ENCODE measurements around the gene TRPV3.

The TRPV3 gene

DNA sequence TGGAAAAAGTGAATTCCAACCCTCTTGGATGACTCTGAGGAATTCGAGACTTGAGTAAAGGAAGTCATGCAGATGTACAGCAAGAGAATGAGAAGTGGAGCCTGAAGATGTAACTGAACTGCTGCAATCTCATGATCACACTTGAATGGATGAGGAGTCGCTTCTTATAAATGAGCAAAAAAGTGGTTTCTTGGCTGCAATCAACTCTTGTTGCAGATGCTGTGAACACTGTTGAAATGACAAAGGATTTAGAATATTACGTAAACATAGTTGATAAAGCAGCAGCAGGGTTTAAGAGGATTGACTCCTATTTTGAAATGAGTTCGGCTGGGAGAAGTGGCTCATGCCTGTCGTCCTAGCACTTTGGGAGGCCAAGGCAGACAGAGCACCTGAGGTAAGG, 56.3 kb downstream of the TRPV3 start:
- Histone ChIP-seq H2AFZ (ENCODE audit: low read length) (no peak overlapping the region), H3K79me2 (ENCODE audit: insufficient read depth, low read length) (no peaks in the 10 kb centered on the region), H3K9ac (ENCODE audit: low read length) (no peak overlapping the region), H4K20me1 (ENCODE audit: insufficient read depth, low read length) (no peaks in the 10 kb centered on the region), H3K4me3 (ENCODE audit: low read depth, low read length, poor library complexity, severe bottlenecking) (no peak overlapping the region), H3K9me2 (ENCODE audit: low read depth, low read length) (no peaks in the 10 kb centered on the region), H3K27me3 (ENCODE audit: insufficient read depth, low read length) (peaks cover 6% of the 10 kb centered on the region; the same call in 1 of the 2 replicates), H3K4me1 (ENCODE audit: insufficient read depth, low read length, severe bottlenecking) (no peaks in the 10 kb centered on the region), H3K9me3 (ENCODE audit: low read length) (no peaks in the 10 kb centered on the region), H3K36me3 (ENCODE audit: insufficient read depth, low read length) (no peaks in the 10 kb centered on the region), H3K27ac (ENCODE audit: low read depth, low read length, poor library complexity, severe bottlenecking) (no peak overlapping the region), H3F3A (ENCODE audit: insufficient read depth, low read length) (no peaks in the 10 kb centered on the region), H3K4me2 (ENCODE audit: low read length) (no peak overlapping the region)
- TF ChIP-seq, protein P1, sequence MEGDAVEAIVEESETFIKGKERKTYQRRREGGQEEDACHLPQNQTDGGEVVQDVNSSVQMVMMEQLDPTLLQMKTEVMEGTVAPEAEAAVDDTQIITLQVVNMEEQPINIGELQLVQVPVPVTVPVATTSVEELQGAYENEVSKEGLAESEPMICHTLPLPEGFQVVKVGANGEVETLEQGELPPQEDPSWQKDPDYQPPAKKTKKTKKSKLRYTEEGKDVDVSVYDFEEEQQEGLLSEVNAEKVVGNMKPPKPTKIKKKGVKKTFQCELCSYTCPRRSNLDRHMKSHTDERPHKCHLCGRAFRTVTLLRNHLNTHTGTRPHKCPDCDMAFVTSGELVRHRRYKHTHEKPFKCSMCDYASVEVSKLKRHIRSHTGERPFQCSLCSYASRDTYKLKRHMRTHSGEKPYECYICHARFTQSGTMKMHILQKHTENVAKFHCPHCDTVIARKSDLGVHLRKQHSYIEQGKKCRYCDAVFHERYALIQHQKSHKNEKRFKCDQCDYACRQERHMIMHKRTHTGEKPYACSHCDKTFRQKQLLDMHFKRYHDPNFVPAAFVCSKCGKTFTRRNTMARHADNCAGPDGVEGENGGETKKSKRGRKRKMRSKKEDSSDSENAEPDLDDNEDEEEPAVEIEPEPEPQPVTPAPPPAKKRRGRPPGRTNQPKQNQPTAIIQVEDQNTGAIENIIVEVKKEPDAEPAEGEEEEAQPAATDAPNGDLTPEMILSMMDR (IDR thresholded peaks at IDR 0.05; ENCODE audit: low read length), result no peak
- TF ChIP-seq EZH2 (IDR thresholded peaks at IDR 0.05; ENCODE audit: borderline replicate concordance, low read length), result no peak

DNA sequence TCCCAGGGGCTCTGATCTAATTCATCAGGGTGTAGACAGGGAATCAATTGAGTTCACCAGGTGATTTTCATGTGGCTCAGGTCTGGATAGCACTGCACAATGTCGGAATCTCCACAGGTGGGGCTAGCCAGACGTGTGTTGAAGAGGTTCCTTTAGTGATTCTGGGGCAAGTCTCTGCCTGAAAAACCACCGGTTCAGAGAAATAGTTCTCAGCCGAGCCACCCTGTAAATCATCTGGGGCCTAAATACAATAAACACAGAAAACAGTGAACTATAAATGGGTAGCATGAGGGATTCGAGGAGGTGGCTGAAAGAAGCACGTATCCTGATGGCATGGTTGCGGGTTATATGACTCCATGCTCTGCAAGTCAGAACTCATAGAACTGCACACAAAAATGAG, 60.5 kb downstream of the TRPV3 start:
- Histone ChIP-seq H3K9me3 (ENCODE audit: low read length) (no peaks in the 10 kb centered on the region), H3K4me1 (ENCODE audit: insufficient read depth, low read length, severe bottlenecking) (no peaks in the 10 kb centered on the region), H3F3A (ENCODE audit: insufficient read depth, low read length) (no peaks in the 10 kb centered on the region), H3K9ac (ENCODE audit: low read length) (no peak overlapping the region), H2AFZ (ENCODE audit: low read length) (no peak overlapping the region), H3K36me3 (ENCODE audit: insufficient read depth, low read length) (no peaks in the 10 kb centered on the region), H3K79me2 (ENCODE audit: insufficient read depth, low read length) (no peaks in the 10 kb centered on the region), H3K27ac (ENCODE audit: low read depth, low read length, poor library complexity, severe bottlenecking) (no peak overlapping the region), H3K9me2 (ENCODE audit: low read depth, low read length) (no peaks in the 10 kb centered on the region), H3K4me2 (ENCODE audit: low read length) (no peak overlapping the region), H3K4me3 (ENCODE audit: low read depth, low read length, poor library complexity, severe bottlenecking) (no peak overlapping the region), H4K20me1 (ENCODE audit: insufficient read depth, low read length) (no peaks in the 10 kb centered on the region), H3K27me3 (ENCODE audit: insufficient read depth, low read length) (0 out of 2 replicates have a peak, but pooled peaks cover 6% of the 10 kb centered on the region)
- TF ChIP-seq, protein P1 (IDR thresholded peaks at IDR 0.05; ENCODE audit: low read length), result no peak
- TF ChIP-seq EZH2 (IDR thresholded peaks at IDR 0.05; ENCODE audit: borderline replicate concordance, low read length), result no peak

DNA sequence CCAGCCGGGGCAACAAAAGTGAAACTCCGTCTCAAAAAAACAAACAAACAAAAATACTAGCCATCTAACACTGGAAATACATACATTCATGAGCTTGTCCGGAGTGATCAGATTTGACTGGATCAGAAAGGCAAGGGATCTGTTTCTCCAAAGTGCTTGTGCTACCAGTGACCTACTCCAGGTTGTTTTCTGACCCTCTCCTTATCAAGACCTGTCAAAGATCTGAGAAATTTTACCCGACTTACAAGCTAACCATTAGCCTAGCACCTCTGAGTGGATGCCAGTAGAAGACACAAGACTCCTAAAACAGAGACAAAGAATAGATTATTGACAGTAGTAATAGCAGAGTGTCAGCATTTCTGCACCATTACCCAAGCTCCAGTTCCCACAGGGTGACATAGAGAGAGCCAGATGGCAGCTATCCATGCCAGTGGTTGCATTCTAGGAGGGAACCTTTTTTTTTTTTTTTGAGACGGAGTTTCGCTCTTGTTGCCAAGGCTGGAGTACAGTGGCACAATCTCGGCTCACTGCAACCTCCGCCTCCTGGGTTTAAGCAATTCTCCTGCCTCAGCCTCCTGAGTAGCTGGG, 72.0 kb downstream of the TRPV3 start:
- no peaks in the 10 kb centered on the region for H3K27me3 ChIP-seq (ENCODE audit: insufficient read depth, low read length)
- H4K20me1 ChIP-seq (ENCODE audit: insufficient read depth, low read length), result no peaks in the 10 kb centered on the region
- H3K9me2 ChIP-seq (ENCODE audit: low read depth, low read length), result no peaks in the 10 kb centered on the region
- no peaks in the 10 kb centered on the region for H3K9me3 ChIP-seq (ENCODE audit: low read length)
- no peaks in the 10 kb centered on the region for H3K36me3 ChIP-seq (ENCODE audit: insufficient read depth, low read length)
- no peak for TF ChIP-seq EZH2 (IDR thresholded peaks at IDR 0.05; ENCODE audit: borderline replicate concordance, low read length)
- TF ChIP-seq, protein P1 (IDR thresholded peaks at IDR 0.05; ENCODE audit: low read length), result no peak
- no peaks in the 10 kb centered on the region for H3F3A ChIP-seq (ENCODE audit: insufficient read depth, low read length)
- no peak overlapping the region for H3K9ac ChIP-seq (ENCODE audit: low read length)
- H2AFZ ChIP-seq (ENCODE audit: low read length), result no peak overlapping the region
- H3K4me3 ChIP-seq (ENCODE audit: low read depth, low read length, poor library complexity, severe bottlenecking), result no peak overlapping the region
- no peak overlapping the region for H3K27ac ChIP-seq (ENCODE audit: low read depth, low read length, poor library complexity, severe bottlenecking)
- no peaks in the 10 kb centered on the region for H3K79me2 ChIP-seq (ENCODE audit: insufficient read depth, low read length)
- H3K4me2 ChIP-seq (ENCODE audit: low read length), result no peak overlapping the region
- no peaks in the 10 kb centered on the region for H3K4me1 ChIP-seq (ENCODE audit: insufficient read depth, low read length, severe bottlenecking)
